HepG2 (cell line): ENCODE results near the gene FLOT2. TPM values are rescaled to one million over a fixed set of nuclear protein-coding genes. Genes with fewer than 3 reads are reported as not detected.

Experiments
- ATAC-seq: fragments of 200-7000 bp; cut with Tn5 transposase; 3 replicates; pipeline ENCODE4 v1.9.1; 2020; ENCODE audit warnings: mild to moderate bottlenecking, moderate library complexity
- BruUV-seq: library from RNA; stranded (reverse); fragments of 400-500 nt; replicated peaks from 2 replicates; lab custom pipeline; 2021; lab: Mats Ljungman, UMichigan
- CTCF ChIA-PET: fragments of 300-600 bp; formaldehyde crosslinking; extraction: SDS; loops from one replicate; lab custom pipeline; 2021; ENCODE audit warnings: low total read pairs, inconsistent platforms, low intra/inter-chr PET ratio; lab: Yijun Ruan, JAX
- POLR2A ChIA-PET: fragments of 350-600 bp; sonication (Branson Sonifier 250); formaldehyde crosslinking; loops from one replicate; lab custom pipeline; 2020; ENCODE audit warnings: antibody characterized with exemption, inconsistent platforms; lab: Yijun Ruan, JAX
- DNase-seq: peaks from one replicate; pipeline ENCODE4 v3.0.0-alpha.2; 2015; ENCODE audit warnings: low spot score
- FAIRE-seq: peaks from 3 replicates; lab custom pipeline; 2011; peaks lifted over from hg19 to GRCh38; lab: Jason Lieb, UNC
- H2AFZ ChIP-seq: one replicate; pipeline ENCODE4 v1.6.1; 2011; ENCODE audit warnings: low read length, inconsistent platforms
- H3K27ac ChIP-seq: fragments of 300-600 bp; 3 replicates; pipeline ENCODE4 v1.8.0; 2011; ENCODE audit warnings: mixed run types, mild to moderate bottlenecking, mixed read lengths, low read length, inconsistent platforms; ENCODE audit not compliant: insufficient read depth; ENCODE audit errors: extremely low read length
- H3K27me3 ChIP-seq, 2 experiments: fragments of 200-600 bp in 1 of 2; 2 replicates in 1 of 2; 3 replicates in 1 of 2; pipeline versions ENCODE4 v1.6.0 to v1.8.0; 2011; ENCODE audit warnings: low read length in 2 of 2, mild to moderate bottlenecking in 2 of 2, moderate library complexity in 2 of 2, inconsistent platforms in 1 of 2; ENCODE audit not compliant: insufficient read depth in 2 of 2, control insufficient read depth in 1 of 2
- H3K36me3 ChIP-seq, 2 experiments: fragments of 200-600 bp in 1 of 2; replicated peaks in 1 of 2; 2 replicates in 1 of 2; 3 replicates in 1 of 2; pipeline versions ENCODE4 v1.5.1 to v1.8.0; 2011; ENCODE audit warnings: low read length in 2 of 2, inconsistent platforms in 1 of 2; ENCODE audit not compliant: insufficient read depth in 2 of 2, control insufficient read depth in 1 of 2
- H3K4me1 ChIP-seq: 2 replicates; pipeline ENCODE4 v1.5.1; 2012; ENCODE audit warnings: low read length, inconsistent platforms; ENCODE audit not compliant: insufficient read depth
- H3K4me2 ChIP-seq: 2 replicates; pipeline ENCODE4 v1.6.0; 2011; ENCODE audit warnings: low read depth, low read length, inconsistent platforms
- H3K4me3 ChIP-seq, 3 experiments: fragments of 200-600 bp in 1 of 3; sonication (generic), shearing (Covaris generic) in 1 of 3; replicated peaks in 1 of 3; 2 replicates each; pipeline ENCODE4 v1.5.1; 2011 to 2016; ENCODE audit warnings: low read length in 3 of 3, inconsistent platforms in 2 of 3, low read depth in 2 of 3, mild to moderate bottlenecking in 2 of 3, control low read depth in 1 of 3, mixed read lengths in 1 of 3; ENCODE audit not compliant: insufficient read depth in 1 of 3
- H3K79me2 ChIP-seq: one replicate; pipeline ENCODE4 v1.6.1; 2011; ENCODE audit warnings: low read length, inconsistent platforms; ENCODE audit not compliant: insufficient read depth
- H3K9ac ChIP-seq: 2 replicates; pipeline ENCODE4 v1.6.0; 2011; ENCODE audit warnings: mild to moderate bottlenecking, low read depth, low read length, inconsistent platforms; ENCODE audit not compliant: insufficient read depth
- H3K9me3 ChIP-seq: 2 replicates; pipeline ENCODE4 v1.5.1; 2012; ENCODE audit warnings: mild to moderate bottlenecking, low read length
- H4K20me1 ChIP-seq: 2 replicates; pipeline ENCODE4 v1.6.0; 2011; ENCODE audit warnings: inconsistent platforms, mild to moderate bottlenecking, low read length, moderate library complexity; ENCODE audit not compliant: insufficient read depth
- ARNT ChIP-seq: fragments of 450-650 bp; IDR thresholded peaks from 2 replicates; pipeline ENCODE4 v1.6.1; 2017
- ATF2 ChIP-seq: sonication (generic); formaldehyde crosslinking; IDR thresholded peaks from 2 replicates; pipeline ENCODE4 v1.4.0; 2020; ENCODE audit warnings: missing genetic modification reagents
- GATAD2A ChIP-seq: IDR thresholded peaks from 2 replicates; pipeline ENCODE4 v1.6.1; 2016
- HHEX ChIP-seq: IDR thresholded peaks from 2 replicates; pipeline ENCODE4 v1.6.1; 2016; ENCODE audit warnings: control low read depth
- SOX13 ChIP-seq, 3 experiments: fragments of 450-650 bp in 1 of 3; sonication (generic) in 1 of 3; formaldehyde crosslinking in 1 of 3; IDR thresholded peaks in 2 of 3; conservative IDR thresholded peaks in 1 of 3; 2 replicates each; pipeline versions ENCODE4 v1.5.0 to v1.6.1; 2016 to 2020; ENCODE audit warnings: antibody characterized with exemption in 1 of 3, mild to moderate bottlenecking in 1 of 3, missing compliant biosample characterization in 1 of 3, missing genetic modification reagents in 1 of 3, moderate library complexity in 1 of 3
- STAT6 ChIP-seq: sonication (generic); formaldehyde crosslinking; IDR thresholded peaks from 2 replicates; pipeline ENCODE4 v1.4.0; 2020; ENCODE audit warnings: missing genetic modification reagents, mild to moderate bottlenecking, borderline replicate concordance
- SYNCRIP ChIP-seq: fragments of 200-400 bp; formaldehyde crosslinking; IDR thresholded peaks from 2 replicates; pipeline ENCODE4 v1.6.1; 2018; ENCODE audit warnings: mild to moderate bottlenecking, low read depth, low read length; ENCODE audit not compliant: insufficient read depth
- TFDP2 ChIP-seq: sonication (generic); formaldehyde crosslinking; IDR thresholded peaks from 2 replicates; pipeline ENCODE4 v1.4.0; 2020; ENCODE audit warnings: missing genetic modification reagents
- ZBTB37 ChIP-seq: sonication (generic); formaldehyde crosslinking; IDR thresholded peaks from 2 replicates; pipeline ENCODE4 v1.4.0; 2020; ENCODE audit warnings: mild to moderate bottlenecking, missing genetic modification reagents
- ZNF563 ChIP-seq: sonication (generic); formaldehyde crosslinking; IDR thresholded peaks from 2 replicates; pipeline ENCODE4 v1.8.0; 2022; ENCODE audit warnings: mild to moderate bottlenecking, moderate library complexity, missing genetic modification reagents
- ZNF704 ChIP-seq: sonication (generic); formaldehyde crosslinking; IDR thresholded peaks from 2 replicates; pipeline ENCODE4 v1.8.1; 2023; ENCODE audit warnings: mild to moderate bottlenecking, inconsistent platforms, moderate library complexity, missing genetic modification reagents, borderline replicate concordance
- ZNF740 ChIP-seq: sonication (generic); formaldehyde crosslinking; IDR thresholded peaks from 2 replicates; pipeline ENCODE4 v1.4.0; 2020; ENCODE audit warnings: missing genetic modification reagents
- WGBS: methylation state at CpG from one replicate; pipeline ENCODE4 v1.1.6; 2017; ENCODE audit warnings: low lambda C conversion rate; 5-methylcytosine and 5-hydroxymethylcytosine counted together
- in situ Hi-C: cut with HindIII; loops from 2 replicates; pipeline ENCODE4 v1.10.0; 2017; ENCODE audit warnings: low pct_unique_long_range_greater_than_20kb; ENCODE audit not compliant: extremely low pct_ligation_motif_present
- intact Hi-C: fragments of 100-400 bp; cut with micrococcal nuclease; formaldehyde crosslinking; loops from one replicate; pipeline ENCODE4 v1.10.0; 2022; ENCODE audit not compliant: unreplicated experiment
- polyA plus RNA-seq, 8 experiments: library from polyadenylated mRNA; depleted of rRNA in 3 of 8; stranded (reverse) in 7 of 8; unstranded in 1 of 8; fragments of >200 nt; fragmentation: Illumina TruSeq in 4 of 8; extraction: Trizol in 4 of 8; gene quantifications; 2 replicates each; pipeline versions ENCODE4 v1.2.1 to v1.2.3, GENCODE V29; 2011 to 2016; ENCODE audit warnings: low read depth in 4 of 8, missing spikeins in 1 of 8, mixed read lengths in 1 of 8; ENCODE audit not compliant: insufficient read depth in 1 of 8
- total RNA-seq, 5 experiments: library from RNA; depleted of rRNA; stranded (reverse); fragments of >200 nt; fragmentation: Illumina TruSeq; extraction: Trizol; gene quantifications; 2 replicates each; pipeline ENCODE4 v1.2.3, GENCODE V29; 2016; ENCODE audit warnings: low read depth in 1 of 5

Gene FLOT2
- total and polyA plus RNA-seq, 2 of the 13 experiments (the other 11 are each of a cell fraction or from before 2014, with no cell fraction given), result 54.3 to 54.5 TPM

GRCh38 chr17:28899212-28899815, 1.8 kb upstream of the FLOT2 start:
- ChIA-PET CTCF (no interaction called here), POLR2A (interaction anchor here (1.0 to 3.5 kb wide), 4 partner anchors 35 to 172 kb away, joined by 3 to 14 read pairs (median 3); no protein-coding TSS in a partner anchor)
- ATAC-seq (no peak), FAIRE-seq (no peak), DNase-seq (no peak)
- H3K4me3 ChIP-seq, result no peak overlapping the region
- H3K27ac ChIP-seq, result no peak overlapping the region
- no TSS peak for BruUV-seq
- peaks cover 47% of the 10 kb centered on the region for H3K4me1 ChIP-seq
- intact Hi-C loops (loop anchor here (5.0 kb wide), 1 partner anchor 137 kb away; no protein-coding TSS in a partner anchor), in situ Hi-C loops (loop anchor here (25.0 kb wide), 1 partner anchor 262 kb away; the partner anchor contains the start of gene BLTP2)
- WGBS, result 100% methylated on average over 5 of the region's 5 CpGs
- H3K36me3 ChIP-seq, result peaks cover 0 to 5% of the 10 kb centered on the region in 2 experiments; a peak in 1 of 5 replicates
- no peaks in the 10 kb centered on the region; the same call in none of the 2 replicates for H4K20me1 ChIP-seq
- no peak overlapping the region for H3K4me2 ChIP-seq
- TF ChIP-seq HHEX (CRISPR knock-in tag) (no peak), ZNF563 (CRISPR knock-in tag) (no peak), ZNF740 (CRISPR knock-in tag) (no peak), ARNT (no peak), TFDP2 (no peak), STAT6 (CRISPR knock-in tag) (no peak), SOX13 (IDR thresholded peaks at IDR 0.05) (no peak), SOX13 (CRISPR knock-in tag; conservative IDR thresholded peaks at IDR 0.05 in 1 of 2, IDR thresholded peaks at IDR 0.05 in 1 of 2) (no peak), GATAD2A (CRISPR knock-in tag) (no peak), ZNF704 (CRISPR knock-in tag) (no peak), ZBTB37 (CRISPR knock-in tag) (no peak), SYNCRIP (no peak), ATF2 (CRISPR knock-in tag) (no peak)
- H3K9me3 ChIP-seq, result no peaks in the 10 kb centered on the region
- no peaks in the 10 kb centered on the region; a peak in 1 of 5 replicates for H3K27me3 ChIP-seq
- H2AFZ ChIP-seq, result no peak overlapping the region
- H3K9ac ChIP-seq, result no peak overlapping the region
- H3K79me2 ChIP-seq, result peaks cover 28% of the 10 kb centered on the region
